IMR-90 (cell line): ENCODE data around the gene MAN2A1. TPM values are rescaled to one million over a fixed set of nuclear protein-coding genes. Genes with fewer than 3 reads are reported as not detected.
A peak's percentile ranks its signal among the peaks of the same experiment; 100 is the strongest.

ENCODE experiments used
- ATAC-seq: fragments of 200-7000 bp; cut with Tn5 transposase; 2 replicates; pipeline ENCODE4 v1.9.1; 2020; ENCODE audit warnings: low read depth, mild to moderate bottlenecking, moderate library complexity
- BruUV-seq: library from RNA; stranded (reverse); fragments of 400-500 nt; replicated peaks from 2 replicates; lab custom pipeline; 2021; lab: Mats Ljungman, UMichigan
- CTCF ChIA-PET: fragments of 300-600 bp; formaldehyde crosslinking; extraction: SDS; loops from one replicate; lab custom pipeline; 2021; ENCODE audit warnings: antibody characterized with exemption; lab: Yijun Ruan, JAX
- POLR2A ChIA-PET: fragments of 300-600 bp; sonication (Branson Sonifier 250); formaldehyde crosslinking; loops from one replicate; lab custom pipeline; 2022; ENCODE audit warnings: antibody characterized with exemption; ENCODE audit not compliant: unreplicated experiment; lab: Charles Lee
- DNase-seq: peaks from one replicate; pipeline ENCODE4 v3.0.0; 2013
- H2AFZ ChIP-seq: replicated peaks from 2 replicates; pipeline ENCODE3; 2013; ENCODE audit warnings: low read length, mild to moderate bottlenecking; ENCODE audit not compliant: poor library complexity
- H2AK5ac ChIP-seq: 2 replicates; pipeline ENCODE4 v1.6.1; 2013; ENCODE audit warnings: low read depth, low read length, inconsistent platforms
- H2AK9ac ChIP-seq: replicated peaks from 2 replicates; pipeline ENCODE3; 2013; ENCODE audit warnings: mild to moderate bottlenecking, low read depth, low read length, moderate library complexity; ENCODE audit not compliant: poor library complexity
- H2BK120ac ChIP-seq: 2 replicates; pipeline ENCODE4 v1.6.1; 2013; ENCODE audit warnings: low read depth, low read length, inconsistent platforms
- H2BK15ac ChIP-seq: 3 replicates; pipeline ENCODE4 v1.6.1; 2013; ENCODE audit warnings: low read depth, low read length, inconsistent platforms
- H2BK20ac ChIP-seq: 2 replicates; pipeline ENCODE4 v1.6.1; 2013; ENCODE audit warnings: low read depth, mild to moderate bottlenecking, inconsistent platforms, low read length, moderate library complexity
- H2BK5ac ChIP-seq: 2 replicates; pipeline ENCODE4 v1.6.1; 2013; ENCODE audit warnings: mild to moderate bottlenecking, low read depth, low read length, inconsistent platforms; ENCODE audit not compliant: poor library complexity, severe bottlenecking
- H3K14ac ChIP-seq: replicated peaks from 2 replicates; pipeline ENCODE4 v1.6.1; 2013; ENCODE audit warnings: low read depth, low read length, inconsistent platforms
- H3K18ac ChIP-seq: 2 replicates; pipeline ENCODE4 v1.6.1; 2013; ENCODE audit warnings: low read depth, low read length, control low read depth
- H3K23ac ChIP-seq: 2 replicates; pipeline ENCODE4 v1.6.1; 2013; ENCODE audit warnings: low read depth, low read length, inconsistent platforms
- H3K27ac ChIP-seq: 2 replicates; pipeline ENCODE4 v1.5.1; 2013; ENCODE audit warnings: mild to moderate bottlenecking, control low read depth, low read length; ENCODE audit not compliant: insufficient read depth
- H3K27me3 ChIP-seq: 2 replicates; pipeline ENCODE4 v1.6.1; 2013; ENCODE audit warnings: low read length; ENCODE audit not compliant: control insufficient read depth, insufficient read depth
- H3K36me3 ChIP-seq: 2 replicates; pipeline ENCODE4 v1.6.1; 2013; ENCODE audit warnings: low read length, mixed read lengths; ENCODE audit not compliant: control insufficient read depth, insufficient read depth
- H3K4ac ChIP-seq: 2 replicates; pipeline ENCODE4 v1.6.1; 2013; ENCODE audit warnings: low read depth, low read length, inconsistent platforms
- H3K4me1 ChIP-seq: 2 replicates; pipeline ENCODE4 v1.6.1; 2013; ENCODE audit warnings: low read length, mixed read lengths; ENCODE audit not compliant: control insufficient read depth, insufficient read depth
- H3K4me2 ChIP-seq: 2 replicates; pipeline ENCODE4 v1.6.1; 2013; ENCODE audit warnings: low read depth, mild to moderate bottlenecking, control low read depth, low read length, moderate library complexity
- H3K4me3 ChIP-seq: 2 replicates; pipeline ENCODE4 v1.5.1; 2013; ENCODE audit warnings: low read depth, mild to moderate bottlenecking, control low read depth, low read length, moderate library complexity; ENCODE audit not compliant: insufficient read depth
- H3K56ac ChIP-seq: 2 replicates; pipeline ENCODE4 v1.6.1; 2013; ENCODE audit warnings: low read length, inconsistent platforms; ENCODE audit not compliant: insufficient read depth; ENCODE audit errors: extremely low read depth
- H3K79me1 ChIP-seq, 2 experiments: 2 replicates each; pipeline ENCODE4 v1.6.1; 2013; ENCODE audit warnings: low read length in 2 of 2, inconsistent platforms in 1 of 2, low read depth in 1 of 2
- H3K9ac ChIP-seq: 2 replicates; pipeline ENCODE4 v1.6.1; 2013; ENCODE audit warnings: low read depth, low read length, control low read depth
- H3K9me1 ChIP-seq: 2 replicates; pipeline ENCODE4 v1.6.1; 2013; ENCODE audit warnings: low read length, inconsistent platforms; ENCODE audit not compliant: insufficient read depth
- H3K9me3 ChIP-seq: 2 replicates; pipeline ENCODE4 v1.6.1; 2013; ENCODE audit warnings: low read length; ENCODE audit not compliant: control insufficient read depth, insufficient read depth
- H4K20me1 ChIP-seq: 2 replicates; pipeline ENCODE4 v1.6.1; 2013; ENCODE audit warnings: low read length, inconsistent platforms; ENCODE audit not compliant: insufficient read depth
- H4K5ac ChIP-seq: 2 replicates; pipeline ENCODE4 v1.6.1; 2013; ENCODE audit warnings: mild to moderate bottlenecking, low read depth, low read length, control low read depth
- H4K8ac ChIP-seq, 2 experiments: 2 replicates each; pipeline ENCODE4 v1.6.1; 2013; ENCODE audit warnings: low read depth in 2 of 2, low read length in 2 of 2, control low read depth in 1 of 2, inconsistent platforms in 1 of 2
- H4K91ac ChIP-seq: 2 replicates; pipeline ENCODE4 v1.6.1; 2013; ENCODE audit warnings: low read depth, low read length, inconsistent platforms; ENCODE audit not compliant: insufficient read depth
- BHLHE40 ChIP-seq: fragments of 150-350 bp; IDR thresholded peaks from 2 replicates; pipeline ENCODE4 v1.6.1; 2016; ENCODE audit warnings: mild to moderate bottlenecking, low read depth, low read length
- CEBPB ChIP-seq: IDR thresholded peaks from 2 replicates; pipeline ENCODE4 v1.6.1; 2012; ENCODE audit warnings: low read depth, low read length, improper control_type of control experiment
- CHD1 ChIP-seq: IDR thresholded peaks from 2 replicates; pipeline ENCODE4 v1.6.1; 2012; ENCODE audit warnings: low read depth, low read length, improper control_type of control experiment
- FOS ChIP-seq: fragments of 150-350 bp; IDR thresholded peaks from 2 replicates; pipeline ENCODE4 v1.6.1; 2016; ENCODE audit warnings: low read depth, low read length
- MAFK ChIP-seq: IDR thresholded peaks from 2 replicates; pipeline ENCODE4 v1.6.1; 2012; ENCODE audit warnings: low read depth, low read length, improper control_type of control experiment
- MAZ ChIP-seq: IDR thresholded peaks from 2 replicates; pipeline ENCODE4 v1.6.1; 2012; ENCODE audit warnings: low read depth, mild to moderate bottlenecking, low read length, improper control_type of control experiment, moderate library complexity, borderline replicate concordance
- MXI1 ChIP-seq: IDR thresholded peaks from 2 replicates; pipeline ENCODE4 v1.6.1; 2012; ENCODE audit warnings: low read depth, mild to moderate bottlenecking, low read length, moderate library complexity, borderline replicate concordance
- NFE2L2 ChIP-seq: fragments of 150-350 bp; IDR thresholded peaks from 2 replicates; pipeline ENCODE4 v1.6.1; 2016; ENCODE audit warnings: low read depth, mild to moderate bottlenecking, low read length
- POLR2A ChIP-seq: IDR thresholded peaks from 2 replicates; pipeline ENCODE4 v1.6.1; 2012; ENCODE audit warnings: mild to moderate bottlenecking, low read depth, low read length
- RAD21 ChIP-seq: IDR thresholded peaks from 2 replicates; pipeline ENCODE4 v1.6.1; 2012; ENCODE audit warnings: low read length, improper control_type of control experiment
- RCOR1 ChIP-seq: IDR thresholded peaks from 2 replicates; pipeline ENCODE4 v1.6.1; 2012; ENCODE audit warnings: mild to moderate bottlenecking, low read length, improper control_type of control experiment; ENCODE audit not compliant: insufficient replicate concordance
- RFX5 ChIP-seq: IDR thresholded peaks from 2 replicates; pipeline ENCODE4 v1.8.0; 2012; ENCODE audit warnings: low read depth, mild to moderate bottlenecking, low read length, moderate library complexity
- SMC3 ChIP-seq: fragments of 150-350 bp; IDR thresholded peaks from 2 replicates; pipeline ENCODE4 v1.6.1; 2016; ENCODE audit warnings: low read depth, mild to moderate bottlenecking, antibody characterized with exemption, low read length, moderate library complexity
- WGBS, 2 experiments: methylation state at CpG; one replicate each; pipeline versions ENCODE4 v1.1.5 to v1.1.7; 2013; ENCODE audit warnings: missing lambda C conversion rate in 2 of 2; ENCODE audit not compliant: insufficient read length in 1 of 2; ENCODE audit errors: extremely low coverage in 2 of 2; 5-methylcytosine and 5-hydroxymethylcytosine counted together
- dilution Hi-C: fragments of 300-500 bp; cut with HindIII; formaldehyde crosslinking; loops from one replicate; pipeline ENCODE4 v1.14.3; 2018; ENCODE audit warnings: low sequenced_read_pairs; ENCODE audit not compliant: unreplicated experiment
- in situ Hi-C: fragments of 300-500 bp; cut with MboI; formaldehyde crosslinking; loops from 3 replicates; pipeline ENCODE4 v1.14.3; 2019; ENCODE audit warnings: low sequenced_read_pairs, inconsistent platforms, mixed read lengths
- intact Hi-C: fragments of 100-400 bp; cut with micrococcal nuclease; formaldehyde crosslinking; loops from 2 replicates; pipeline ENCODE4 v1.10.0; 2022
- polyA plus RNA-seq, 3 experiments: library from polyadenylated mRNA; depleted of rRNA; stranded (reverse); fragments of >200 nt; gene quantifications; 2 replicates each; pipeline ENCODE4 v1.2.3, GENCODE V29; 2012; ENCODE audit warnings: low replicate concordance in 1 of 3
- total RNA-seq: library from RNA; depleted of rRNA; stranded (reverse); fragments of >200 nt; gene quantifications from 2 replicates; pipeline ENCODE4 v1.2.3, GENCODE V29; 2012
- TF ChIP-seq, protein P1 (sequence below): fragments of 150-350 bp; IDR thresholded peaks from 2 replicates; pipeline ENCODE4 v1.6.1; 2016; ENCODE audit warnings: low read depth, mild to moderate bottlenecking, low read length, moderate library complexity, borderline replicate concordance
- TF ChIP-seq, protein P2 (sequence below): conservative IDR thresholded peaks from 2 replicates; pipeline ENCODE4 v1.5.1; 2012; ENCODE audit warnings: mild to moderate bottlenecking, low read depth, low read length, improper control_type of control experiment
- TF ChIP-seq, protein P3 (sequence below): fragments of 150-350 bp; IDR thresholded peaks from 2 replicates; pipeline ENCODE4 v1.6.1; 2017; ENCODE audit warnings: mild to moderate bottlenecking, antibody characterized with exemption, low read length, low read depth

The MAN2A1 gene
- total and polyA plus RNA-seq, 2 of the 4 experiments (the other 2 are of a cell fraction): 16.4 to 29.6 TPM

DNA sequence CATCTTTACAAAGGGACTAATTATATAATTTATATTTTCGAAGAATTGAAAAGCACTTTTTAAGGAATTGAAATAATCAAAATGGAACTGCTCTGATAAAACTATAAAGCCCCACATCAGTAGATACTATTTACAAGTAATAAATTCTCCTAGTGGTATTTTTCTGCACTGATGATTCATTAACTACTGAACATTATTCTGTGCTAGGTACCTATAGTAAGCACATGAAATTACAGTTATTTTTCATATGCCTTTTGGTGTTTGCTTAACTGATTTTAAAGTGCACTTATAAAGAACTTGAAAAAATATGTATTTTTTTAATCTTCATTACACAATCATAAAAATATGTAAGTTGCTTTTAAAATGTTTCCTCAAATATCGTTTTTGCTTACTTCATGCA lies 123.0 kb downstream of the MAN2A1 start:
- ATAC-seq (peak; percentile 37; the same call in 1 of the 2 replicates), DNase-seq (peak; percentile 5)
- CTCF ChIA-PET: no interaction called here
- H3K27ac ChIP-seq: no peak overlapping the region
- no peaks in the 10 kb centered on the region for H3K4me1 ChIP-seq
- H3K9me3 ChIP-seq: no peaks in the 10 kb centered on the region
- H2AK5ac ChIP-seq: no peak overlapping the region
- H4K5ac ChIP-seq: no peak overlapping the region
- H3K36me3 ChIP-seq: peaks cover 6% of the 10 kb centered on the region
- H3K18ac ChIP-seq: no peak overlapping the region
- peaks cover 4% of the 10 kb centered on the region for H3K9me1 ChIP-seq
- POLR2A ChIA-PET: no interaction called here
- H2BK120ac ChIP-seq: no peak overlapping the region
- dilution Hi-C loops: no loop called here
- BruUV-seq: no TSS peak
- no peak overlapping the region for H3K14ac ChIP-seq
- no peak overlapping the region for H3K4me3 ChIP-seq
- no peak overlapping the region for H2BK5ac ChIP-seq
- no peaks in the 10 kb centered on the region for H3K27me3 ChIP-seq
- H3K79me1 ChIP-seq: peaks cover 0 to 2% of the 10 kb centered on the region in 2 experiments; a peak in 3 of 4 replicates
- no peak overlapping the region for H3K4me2 ChIP-seq
- H2BK20ac ChIP-seq: no peak overlapping the region
- H4K8ac ChIP-seq: no peak overlapping the region
- in situ Hi-C loops: no loop called here
- TF ChIP-seq, protein P1, sequence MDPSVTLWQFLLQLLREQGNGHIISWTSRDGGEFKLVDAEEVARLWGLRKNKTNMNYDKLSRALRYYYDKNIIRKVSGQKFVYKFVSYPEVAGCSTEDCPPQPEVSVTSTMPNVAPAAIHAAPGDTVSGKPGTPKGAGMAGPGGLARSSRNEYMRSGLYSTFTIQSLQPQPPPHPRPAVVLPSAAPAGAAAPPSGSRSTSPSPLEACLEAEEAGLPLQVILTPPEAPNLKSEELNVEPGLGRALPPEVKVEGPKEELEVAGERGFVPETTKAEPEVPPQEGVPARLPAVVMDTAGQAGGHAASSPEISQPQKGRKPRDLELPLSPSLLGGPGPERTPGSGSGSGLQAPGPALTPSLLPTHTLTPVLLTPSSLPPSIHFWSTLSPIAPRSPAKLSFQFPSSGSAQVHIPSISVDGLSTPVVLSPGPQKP: no peak
- no peak for TF ChIP-seq MXI1
- TF ChIP-seq RAD21: no peak
- TF ChIP-seq RCOR1: no peak
- no peak for TF ChIP-seq SMC3
- TF ChIP-seq NFE2L2: no peak
- no peak for TF ChIP-seq RFX5
- no peak; the same call in 1 of the 2 replicates for TF ChIP-seq CEBPB
- TF ChIP-seq MAZ: no peak
- no peak for TF ChIP-seq FOS
- TF ChIP-seq BHLHE40: no peak
- no peak for TF ChIP-seq CHD1
- TF ChIP-seq, protein P2, sequence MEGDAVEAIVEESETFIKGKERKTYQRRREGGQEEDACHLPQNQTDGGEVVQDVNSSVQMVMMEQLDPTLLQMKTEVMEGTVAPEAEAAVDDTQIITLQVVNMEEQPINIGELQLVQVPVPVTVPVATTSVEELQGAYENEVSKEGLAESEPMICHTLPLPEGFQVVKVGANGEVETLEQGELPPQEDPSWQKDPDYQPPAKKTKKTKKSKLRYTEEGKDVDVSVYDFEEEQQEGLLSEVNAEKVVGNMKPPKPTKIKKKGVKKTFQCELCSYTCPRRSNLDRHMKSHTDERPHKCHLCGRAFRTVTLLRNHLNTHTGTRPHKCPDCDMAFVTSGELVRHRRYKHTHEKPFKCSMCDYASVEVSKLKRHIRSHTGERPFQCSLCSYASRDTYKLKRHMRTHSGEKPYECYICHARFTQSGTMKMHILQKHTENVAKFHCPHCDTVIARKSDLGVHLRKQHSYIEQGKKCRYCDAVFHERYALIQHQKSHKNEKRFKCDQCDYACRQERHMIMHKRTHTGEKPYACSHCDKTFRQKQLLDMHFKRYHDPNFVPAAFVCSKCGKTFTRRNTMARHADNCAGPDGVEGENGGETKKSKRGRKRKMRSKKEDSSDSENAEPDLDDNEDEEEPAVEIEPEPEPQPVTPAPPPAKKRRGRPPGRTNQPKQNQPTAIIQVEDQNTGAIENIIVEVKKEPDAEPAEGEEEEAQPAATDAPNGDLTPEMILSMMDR: no peak
- TF ChIP-seq, protein P3, sequence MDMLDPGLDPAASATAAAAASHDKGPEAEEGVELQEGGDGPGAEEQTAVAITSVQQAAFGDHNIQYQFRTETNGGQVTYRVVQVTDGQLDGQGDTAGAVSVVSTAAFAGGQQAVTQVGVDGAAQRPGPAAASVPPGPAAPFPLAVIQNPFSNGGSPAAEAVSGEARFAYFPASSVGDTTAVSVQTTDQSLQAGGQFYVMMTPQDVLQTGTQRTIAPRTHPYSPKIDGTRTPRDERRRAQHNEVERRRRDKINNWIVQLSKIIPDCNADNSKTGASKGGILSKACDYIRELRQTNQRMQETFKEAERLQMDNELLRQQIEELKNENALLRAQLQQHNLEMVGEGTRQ: no peak
- no peak for TF ChIP-seq MAFK
- TF ChIP-seq POLR2A: no peak
- no peak overlapping the region for H3K9ac ChIP-seq
- no peak overlapping the region for H2BK15ac ChIP-seq
- intact Hi-C loops: no loop called here
- H4K91ac ChIP-seq: no peak overlapping the region
- no peaks in the 10 kb centered on the region for H4K20me1 ChIP-seq
- H3K56ac ChIP-seq: no peak overlapping the region
- H3K4ac ChIP-seq: no peak overlapping the region
- H3K23ac ChIP-seq: no peak overlapping the region
- no CpG with 5 or more reads among the region's 2 CpGs for WGBS, 2 experiments
- H2AFZ ChIP-seq: no peak overlapping the region
- H2AK9ac ChIP-seq: no peak overlapping the region
